Sigmoid colon (tissue), 7 donors: ENCODE results near the gene METTL27. TPM values are rescaled to one million over a fixed set of nuclear protein-coding genes. Genes with fewer than 3 reads are reported as not detected.

ENCODE experiments used
- DNase-seq: peaks from one replicate; pipeline ENCODE4 v3.0.0-alpha.2; 2019
- H3K27ac ChIP-seq, 4 donors: fragments of 200-600 bp; sonication (generic); one replicate each; pipeline ENCODE4 v1.5.1; 2016 to 2019; ENCODE audit warnings: mild to moderate bottlenecking in 1 of 4
- H3K27me3 ChIP-seq, 3 donors: fragments of 200-600 bp; sonication (generic); one replicate each; pipeline ENCODE4 v1.5.1; 2019; ENCODE audit warnings: mild to moderate bottlenecking in 1 of 3
- H3K36me3 ChIP-seq, 4 donors: fragments of 200-600 bp; sonication (generic); one replicate each; pipeline ENCODE4 v1.5.1; 2016 to 2019
- H3K4me1 ChIP-seq, 4 donors: fragments of 200-600 bp; sonication (generic); one replicate each; pipeline ENCODE4 v1.5.1; 2017 to 2019
- H3K4me3 ChIP-seq, 4 donors: fragments of 200-600 bp; sonication (generic); one replicate each; pipeline ENCODE4 v1.5.1; 2017 to 2019; ENCODE audit warnings: mild to moderate bottlenecking in 2 of 4, moderate library complexity in 1 of 4
- H3K9me3 ChIP-seq, 4 donors: fragments of 200-600 bp in 3 of 4; sonication (generic) in 3 of 4; one replicate each; pipeline versions ENCODE4 v1.5.1 to v1.6.1; 2013 to 2019
- EP300 ChIP-seq, 4 donors: sonication (generic); formaldehyde crosslinking; IDR thresholded peaks; one replicate each; pipeline ENCODE4 v1.6.1; 2017; ENCODE audit warnings: antibody characterized with exemption in 4 of 4
- POLR2A ChIP-seq, 2 donors: fragments of 450-650 bp; IDR thresholded peaks; one replicate each; pipeline ENCODE4 v1.6.1; 2016; ENCODE audit warnings: antibody characterized with exemption in 2 of 2, mild to moderate bottlenecking in 2 of 2, moderate library complexity in 2 of 2
- POLR2AphosphoS5 ChIP-seq, 4 donors: sonication (generic); formaldehyde crosslinking; IDR thresholded peaks; one replicate each; pipeline ENCODE4 v1.6.1; 2017; ENCODE audit warnings: antibody characterized with exemption in 4 of 4
- WGBS, 2 donors: extraction: QIAGEN DNeasy Blood & Tissue Kit; methylation state at CpG; one replicate each; pipeline ENCODE4 v1.1.7; 2013; 5-methylcytosine and 5-hydroxymethylcytosine counted together
- intact Hi-C: fragments of 100-400 bp; cut with DNase I; formaldehyde crosslinking; loops from one replicate; pipeline ENCODE4 v1.15.1; 2023
- polyA plus RNA-seq, 3 donors: library from polyadenylated mRNA; stranded (reverse); fragments of 200-250 nt; gene quantifications; one replicate each; pipeline ENCODE4 v1.2.3, GENCODE V29; 2013
- total RNA-seq, 4 donors: library from RNA; depleted of rRNA; stranded (reverse); fragments of >200 nt; gene quantifications; one replicate each; pipeline ENCODE4 v1.1.0, GENCODE V29; 2016
- TF ChIP-seq, protein P1 (sequence below), 4 experiments: fragments of 450-650 bp in 3 of 4; fragments of 200-600 bp in 1 of 4; IDR thresholded peaks; one replicate each; pipeline ENCODE4 v1.5.1; 2016 to 2019; ENCODE audit warnings: antibody characterized with exemption in 4 of 4, mild to moderate bottlenecking in 3 of 4, moderate library complexity in 2 of 4
- donor health status: healthy with polysubstance abuse.
- donor health status: Bipolar disorder and iron deficiency.
- donor health status: healthy.

METTL27 gene
- total and polyA plus RNA-seq, 7 donors = 0.99 to 12.3 (median 2.9) TPM

DNA sequence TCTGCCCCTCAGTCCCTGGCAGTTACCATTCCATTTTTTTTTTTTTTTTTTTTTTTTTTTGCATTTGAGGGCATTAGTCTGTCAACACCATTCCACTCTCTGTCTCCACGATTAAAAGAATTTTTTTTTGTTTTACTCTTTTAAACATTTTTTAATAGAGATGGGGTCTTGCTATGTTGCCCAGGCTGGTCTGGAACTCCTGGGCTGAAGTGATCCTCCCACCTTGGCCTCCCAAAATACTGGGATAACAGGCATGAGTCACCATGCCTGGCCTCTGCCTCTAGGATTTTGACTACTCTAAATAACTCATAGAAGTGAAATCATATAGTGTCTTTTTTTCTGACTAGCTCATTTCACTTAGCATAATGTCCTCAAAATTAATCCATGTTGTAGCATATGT, 55.7 kb downstream of the METTL27 start:
- DNase-seq = no peak
- Histone ChIP-seq H3K4me3 (no peak overlapping the region), H3K36me3 (no peaks in the 10 kb centered on the region), H3K4me1 (no peaks in the 10 kb centered on the region), H3K27ac (no peak overlapping the region), H3K27me3 (no peaks in the 10 kb centered on the region), H3K9me3 (no peaks in the 10 kb centered on the region)
- intact Hi-C loops = no loop called here
- no peak for TF ChIP-seq POLR2AphosphoS5 (IDR thresholded peaks at IDR 0.05)
- no peak for TF ChIP-seq EP300 (IDR thresholded peaks at IDR 0.05)
- TF ChIP-seq, protein P1, sequence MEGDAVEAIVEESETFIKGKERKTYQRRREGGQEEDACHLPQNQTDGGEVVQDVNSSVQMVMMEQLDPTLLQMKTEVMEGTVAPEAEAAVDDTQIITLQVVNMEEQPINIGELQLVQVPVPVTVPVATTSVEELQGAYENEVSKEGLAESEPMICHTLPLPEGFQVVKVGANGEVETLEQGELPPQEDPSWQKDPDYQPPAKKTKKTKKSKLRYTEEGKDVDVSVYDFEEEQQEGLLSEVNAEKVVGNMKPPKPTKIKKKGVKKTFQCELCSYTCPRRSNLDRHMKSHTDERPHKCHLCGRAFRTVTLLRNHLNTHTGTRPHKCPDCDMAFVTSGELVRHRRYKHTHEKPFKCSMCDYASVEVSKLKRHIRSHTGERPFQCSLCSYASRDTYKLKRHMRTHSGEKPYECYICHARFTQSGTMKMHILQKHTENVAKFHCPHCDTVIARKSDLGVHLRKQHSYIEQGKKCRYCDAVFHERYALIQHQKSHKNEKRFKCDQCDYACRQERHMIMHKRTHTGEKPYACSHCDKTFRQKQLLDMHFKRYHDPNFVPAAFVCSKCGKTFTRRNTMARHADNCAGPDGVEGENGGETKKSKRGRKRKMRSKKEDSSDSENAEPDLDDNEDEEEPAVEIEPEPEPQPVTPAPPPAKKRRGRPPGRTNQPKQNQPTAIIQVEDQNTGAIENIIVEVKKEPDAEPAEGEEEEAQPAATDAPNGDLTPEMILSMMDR (IDR thresholded peaks at IDR 0.05) = no peak
- no peak for TF ChIP-seq POLR2A (IDR thresholded peaks at IDR 0.05)
- WGBS, 2 donors = 66 to 90% methylated on average over 1 of the region's 1 CpG

Other genes with a start within 250 kb of the METTL27 start
- gene MLXIPL, start 218.0 kb downstream of the METTL27 start, total RNA-seq = 10 to 100 TPM in 2 of 4 donors, 1 to 10 TPM in 2; 2.5 to 15.0 (median 10.8) TPM
- 10 to 100 TPM in 1 of 3 donors, 1 to 10 TPM in 2; 1.6 to 11.9 (median 4.8) TPM for gene MLXIPL, start 218.0 kb downstream of the METTL27 start, polyA plus RNA-seq
- gene VPS37D, start 174.7 kb downstream of the METTL27 start, total RNA-seq = 1 to 10 TPM; 1.6 to 8.7 (median 4.4) TPM
- gene VPS37D, start 174.7 kb downstream of the METTL27 start, polyA plus RNA-seq = 1 to 10 TPM in 1 of 3 donors, under 1 TPM in 1, not detected in 1; 0.60 to 1.0 TPM
- gene DNAJC30, start 159.1 kb downstream of the METTL27 start, total RNA-seq = 1 to 10 TPM; 3.3 to 7.6 (median 5.8) TPM
- 1 to 10 TPM; 5.1 to 9.4 (median 6.6) TPM for gene DNAJC30, start 159.1 kb downstream of the METTL27 start, polyA plus RNA-seq
- 10 to 100 TPM; 36.8 to 42.4 (median 39.0) TPM for gene BUD23, start 158.9 kb downstream of the METTL27 start, total RNA-seq
- gene BUD23, start 158.9 kb downstream of the METTL27 start, polyA plus RNA-seq = 10 to 100 TPM; 34.2 to 86.8 (median 36.0) TPM
- 10 to 100 TPM; 16.1 to 24.6 (median 19.8) TPM for gene STX1A, start 122.8 kb downstream of the METTL27 start, total RNA-seq
- 1 to 10 TPM; 1.8 to 5.7 (median 2.4) TPM for gene STX1A, start 122.8 kb downstream of the METTL27 start, polyA plus RNA-seq
- gene ABHD11, start 103.7 kb downstream of the METTL27 start, total RNA-seq = 10 to 100 TPM in 2 of 4 donors, 1 to 10 TPM in 2; 5.4 to 13.0 (median 9.2) TPM
- 10 to 100 TPM; 79.3 to 91.3 (median 81.7) TPM for gene ABHD11, start 103.7 kb downstream of the METTL27 start, polyA plus RNA-seq
- 1 to 10 TPM in 1 of 4 donors, under 1 TPM in 1, not detected in 2; 0.71 to 1.1 TPM for gene CLDN3, start 72.2 kb downstream of the METTL27 start, total RNA-seq
- 100 to 1,000 TPM; 174 to 705 (median 231) TPM for gene CLDN3, start 72.2 kb downstream of the METTL27 start, polyA plus RNA-seq
- under 1 TPM in 2 of 4 donors, not detected in 2; 0.16 to 0.71 TPM for gene CLDN4, start 11.5 kb downstream of the METTL27 start, total RNA-seq
- 100 to 1,000 TPM; 210 to 690 (median 293) TPM for gene CLDN4, start 11.5 kb downstream of the METTL27 start, polyA plus RNA-seq
- not detected for gene TMEM270, start 18.6 kb upstream of the METTL27 start, total RNA-seq
- under 1 TPM in 1 of 3 donors, not detected in 2; 0.39 TPM for gene TMEM270, start 18.6 kb upstream of the METTL27 start, polyA plus RNA-seq
- 100 to 1,000 TPM in 1 of 4 donors, 10 to 100 TPM in 3; 13.3 to 174 (median 36.4) TPM for gene ELN, start 185.7 kb upstream of the METTL27 start, total RNA-seq
- gene ELN, start 185.7 kb upstream of the METTL27 start, polyA plus RNA-seq = 10 to 100 TPM in 1 of 3 donors, 1 to 10 TPM in 2; 2.5 to 41.2 (median 6.6) TPM
- 10 to 100 TPM in 1 of 4 donors, 1 to 10 TPM in 3; 4.6 to 15.0 (median 6.5) TPM for gene LIMK1, start 241.3 kb upstream of the METTL27 start, total RNA-seq
- gene LIMK1, start 241.3 kb upstream of the METTL27 start, polyA plus RNA-seq = 10 to 100 TPM in 1 of 3 donors, 1 to 10 TPM in 2; 9.6 to 16.3 (median 9.7) TPM